Mesenteric fat pad (tissue), 1 donor: Measurements from ENCODE around the gene AFDN. TPM values are rescaled to one million over a fixed set of nuclear protein-coding genes. Genes with fewer than 3 reads are reported as not detected.

Experiments used
- DNase-seq: peaks from one replicate; pipeline ENCODE4 v3.0.0-alpha.2; 2020; ENCODE audit warnings: low spot score
- total RNA-seq: library from RNA; stranded (reverse); fragmentation: NEBNext Ultra II Directional; extraction: Animal tissue kit (Norgen Biotek cat#: 25700); gene quantifications from one replicate; pipeline ENCODE4 v1.2.1, GENCODE V29; 2021
- donor health status: DM: yes; HTN: yes; CAD: no.

The AFDN gene
- total RNA-seq, 1 donor from 2014 or later = 82.3 TPM

- no peak for DNase-seq
Observed at GRCh38 chr6:168015482-168016175, 188.9 kb downstream of the AFDN start.

GRCh38 chr6:168016176-168016620 lies 189.5 kb downstream of the AFDN start:
- no peak for DNase-seq

- DNase-seq = no peak
Observed at GRCh38 chr6:168016721-168017525, 190.2 kb downstream of the AFDN start.

DNA sequence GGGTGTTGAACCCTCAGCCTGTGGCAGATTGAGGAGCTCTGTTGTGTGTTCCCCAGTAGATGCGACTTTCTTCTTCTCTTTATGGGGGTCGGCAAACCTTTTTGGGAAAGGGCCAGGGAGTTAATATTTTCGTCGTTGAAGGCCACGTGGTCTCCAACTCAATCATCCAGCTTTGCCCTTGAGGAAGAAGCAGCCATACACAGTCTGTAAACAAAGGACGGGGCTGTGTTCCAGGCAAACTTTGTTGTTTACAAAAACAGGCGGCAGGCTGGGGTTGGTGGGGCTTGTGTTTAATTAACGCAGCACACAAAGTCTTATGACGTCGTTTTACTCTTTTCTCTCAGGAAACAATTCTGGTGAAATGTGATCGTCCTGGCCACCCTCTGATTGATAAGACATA lies 190.9 kb downstream of the AFDN start:
- no peak for DNase-seq

DNA sequence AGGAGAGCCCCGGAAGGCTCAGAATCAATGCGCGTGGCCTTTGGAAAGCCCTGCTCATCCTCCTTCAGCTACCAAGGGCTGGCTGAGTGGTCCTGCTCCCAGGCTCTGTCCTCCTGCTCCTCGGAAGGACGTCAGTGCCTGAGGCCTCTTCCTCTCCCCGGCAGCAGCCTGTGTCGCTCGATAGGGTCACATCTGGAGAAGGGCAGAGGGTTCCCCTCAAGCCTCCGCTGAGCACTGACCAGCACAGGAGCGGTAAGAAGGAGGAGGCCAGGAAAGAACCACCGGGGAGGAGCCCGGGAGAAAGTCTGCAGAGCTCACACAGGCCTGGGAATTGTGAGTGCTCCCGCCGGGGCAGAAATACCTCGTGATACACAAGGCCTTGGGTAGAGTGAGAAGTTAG lies 192.0 kb downstream of the AFDN start:
- no peak for DNase-seq

DNA sequence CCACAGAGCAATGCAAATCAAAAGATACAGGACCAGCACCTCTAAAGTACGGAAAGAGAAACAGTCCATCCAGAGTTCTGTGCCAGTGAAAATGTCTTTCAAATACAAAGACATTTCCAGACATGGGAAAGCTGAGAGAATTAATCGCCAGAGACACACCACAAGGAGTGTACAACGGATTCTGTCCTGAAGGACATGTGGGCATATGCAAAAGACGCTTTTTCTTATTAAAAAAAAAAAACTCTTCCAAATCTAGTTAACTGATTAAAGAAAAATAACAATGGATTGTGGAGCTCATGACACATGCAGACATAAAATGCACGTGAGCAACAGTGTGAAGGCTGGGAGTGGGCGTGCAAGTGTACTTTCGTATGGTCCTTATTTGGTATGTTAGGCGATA lies 193.5 kb downstream of the AFDN start:
- DNase-seq = no peak

DNA sequence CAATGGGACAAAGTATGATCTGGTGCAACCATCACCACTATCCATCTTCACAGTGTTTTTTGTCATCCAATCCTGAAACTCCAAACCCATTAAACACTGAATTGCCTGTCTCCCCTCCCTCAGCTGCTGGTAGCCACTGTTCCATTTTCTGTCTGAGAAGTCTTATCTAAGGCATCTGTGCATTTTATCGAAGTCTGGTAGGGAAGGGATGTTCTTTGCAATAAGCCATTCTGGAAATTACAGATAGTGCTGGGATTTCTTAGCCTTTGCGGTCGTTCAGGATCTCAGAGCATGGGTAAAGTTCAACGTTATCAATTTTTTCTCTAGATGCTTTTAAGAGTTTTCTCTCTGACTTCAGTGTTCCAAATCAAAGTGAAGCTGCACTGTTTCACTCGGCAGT lies 194.9 kb downstream of the AFDN start:
- no peak for DNase-seq

Other genes starting within 250 kb of the AFDN start
- 0.93 TPM for gene KIF25, start 170.8 kb downstream of the AFDN start, total RNA-seq